ENCODE measurements around the gene SEC22C.

SEC22C gene

DNA sequence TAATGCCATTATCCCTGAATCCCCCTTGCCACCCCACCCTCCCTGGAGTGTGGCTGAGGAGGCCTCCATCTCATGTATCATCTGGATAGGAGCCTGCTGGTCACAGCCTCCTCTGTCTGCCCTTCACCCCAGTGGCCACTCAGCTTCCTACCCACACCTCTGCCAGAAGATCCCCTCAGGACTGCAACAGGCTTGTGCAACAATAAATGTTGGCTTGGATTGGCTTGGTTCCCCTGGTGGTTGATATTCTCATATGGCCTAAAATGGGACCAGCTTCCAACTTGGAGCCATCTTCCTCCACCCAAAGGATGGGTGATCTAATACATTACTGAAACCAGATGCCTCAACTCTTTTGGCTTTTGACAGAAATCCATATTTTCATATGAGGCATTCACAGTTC is 44.4 kb downstream of the SEC22C start:
- no peaks in the 10 kb centered on the region for H3K27me3 ChIP-seq (ENCODE audit: insufficient read depth, low read depth)

DNA sequence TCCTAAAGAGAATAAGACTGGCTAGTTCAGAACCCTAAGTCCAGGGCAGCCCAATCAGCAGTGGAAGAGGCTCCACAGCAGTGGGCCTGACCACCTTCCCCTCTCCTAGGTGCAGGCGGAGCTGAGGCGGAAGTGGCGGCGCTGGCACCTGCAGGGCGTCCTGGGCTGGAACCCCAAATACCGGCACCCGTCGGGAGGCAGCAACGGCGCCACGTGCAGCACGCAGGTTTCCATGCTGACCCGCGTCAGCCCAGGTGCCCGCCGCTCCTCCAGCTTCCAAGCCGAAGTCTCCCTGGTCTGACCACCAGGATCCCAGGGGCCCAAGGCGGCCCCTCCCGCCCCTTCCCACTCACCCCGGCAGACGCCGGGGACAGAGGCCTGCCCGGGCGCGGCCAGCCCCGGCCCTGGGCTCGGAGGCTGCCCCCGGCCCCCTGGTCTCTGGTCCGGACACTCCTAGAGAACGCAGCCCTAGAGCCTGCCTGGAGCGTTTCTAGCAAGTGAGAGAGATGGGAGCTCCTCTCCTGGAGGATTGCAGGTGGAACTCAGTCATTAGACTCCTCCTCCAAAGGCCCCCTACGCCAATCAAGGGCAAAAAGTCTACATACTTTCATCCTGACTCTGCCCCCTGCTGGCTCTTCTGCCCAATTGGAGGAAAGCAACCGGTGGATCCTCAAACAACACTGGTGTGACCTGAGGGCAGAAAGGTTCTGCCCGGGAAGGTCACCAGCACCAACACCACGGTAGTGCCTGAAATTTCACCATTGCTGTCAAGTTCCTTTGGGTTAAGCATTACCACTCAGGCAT is 45.6 kb downstream of the SEC22C start:
- Histone ChIP-seq H3K4me3 (IDR thresholded peaks at IDR 0.05; ENCODE audit: insufficient read depth, low read depth, low read length) (no peak overlapping the region), H2AFZ (ENCODE audit: low read depth) (no peak overlapping the region), H3K4me2 (no peak overlapping the region)

More for the DNA sequence above, 44.4 kb downstream of the SEC22C start:
- Histone ChIP-seq H3K36me3 (ENCODE audit: insufficient read depth) (no peaks in the 10 kb centered on the region), H3K4me2 (no peak overlapping the region), H3K4me3 (IDR thresholded peaks at IDR 0.05; ENCODE audit: insufficient read depth, low read depth, low read length) (no peak overlapping the region), H3K79me2 (ENCODE audit: insufficient read depth, low read depth) (no peaks in the 10 kb centered on the region), H3K27ac (no peak overlapping the region), H3K4me1 (ENCODE audit: low read depth, poor library complexity, severe bottlenecking) (no peaks in the 10 kb centered on the region), H3K9ac (no peak overlapping the region), H2AFZ (ENCODE audit: low read depth) (no peak overlapping the region), H4K20me1 (ENCODE audit: insufficient read depth) (no peaks in the 10 kb centered on the region)
- TF ChIP-seq, protein P1, sequence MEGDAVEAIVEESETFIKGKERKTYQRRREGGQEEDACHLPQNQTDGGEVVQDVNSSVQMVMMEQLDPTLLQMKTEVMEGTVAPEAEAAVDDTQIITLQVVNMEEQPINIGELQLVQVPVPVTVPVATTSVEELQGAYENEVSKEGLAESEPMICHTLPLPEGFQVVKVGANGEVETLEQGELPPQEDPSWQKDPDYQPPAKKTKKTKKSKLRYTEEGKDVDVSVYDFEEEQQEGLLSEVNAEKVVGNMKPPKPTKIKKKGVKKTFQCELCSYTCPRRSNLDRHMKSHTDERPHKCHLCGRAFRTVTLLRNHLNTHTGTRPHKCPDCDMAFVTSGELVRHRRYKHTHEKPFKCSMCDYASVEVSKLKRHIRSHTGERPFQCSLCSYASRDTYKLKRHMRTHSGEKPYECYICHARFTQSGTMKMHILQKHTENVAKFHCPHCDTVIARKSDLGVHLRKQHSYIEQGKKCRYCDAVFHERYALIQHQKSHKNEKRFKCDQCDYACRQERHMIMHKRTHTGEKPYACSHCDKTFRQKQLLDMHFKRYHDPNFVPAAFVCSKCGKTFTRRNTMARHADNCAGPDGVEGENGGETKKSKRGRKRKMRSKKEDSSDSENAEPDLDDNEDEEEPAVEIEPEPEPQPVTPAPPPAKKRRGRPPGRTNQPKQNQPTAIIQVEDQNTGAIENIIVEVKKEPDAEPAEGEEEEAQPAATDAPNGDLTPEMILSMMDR (conservative IDR thresholded peaks at IDR 0.05; ENCODE audit: low read depth, low read length): no peak

GRCh38 chr3:42533161-42533897 is 48.4 kb downstream of the SEC22C start:
- Histone ChIP-seq H3K79me2 (ENCODE audit: insufficient read depth, low read depth) (no peaks in the 10 kb centered on the region), H2AFZ (ENCODE audit: low read depth) (no peak overlapping the region), H3K4me2 (no peak overlapping the region), H3K27me3 (ENCODE audit: insufficient read depth, low read depth) (no peaks in the 10 kb centered on the region), H3K36me3 (ENCODE audit: insufficient read depth) (no peaks in the 10 kb centered on the region), H3K4me3 (IDR thresholded peaks at IDR 0.05; ENCODE audit: insufficient read depth, low read depth, low read length) (no peak overlapping the region), H4K20me1 (ENCODE audit: insufficient read depth) (no peaks in the 10 kb centered on the region), H3K9ac (no peak overlapping the region), H3K4me1 (ENCODE audit: low read depth, poor library complexity, severe bottlenecking) (no peaks in the 10 kb centered on the region), H3K27ac (no peak overlapping the region)
- TF ChIP-seq, protein P1 (conservative IDR thresholded peaks at IDR 0.05; ENCODE audit: low read depth, low read length): no peak

More for the DNA sequence above, 45.6 kb downstream of the SEC22C start:
- H3K79me2 ChIP-seq (ENCODE audit: insufficient read depth, low read depth): no peaks in the 10 kb centered on the region
- no peaks in the 10 kb centered on the region for H4K20me1 ChIP-seq (ENCODE audit: insufficient read depth)
- no peaks in the 10 kb centered on the region for H3K27me3 ChIP-seq (ENCODE audit: insufficient read depth, low read depth)
- H3K36me3 ChIP-seq (ENCODE audit: insufficient read depth): no peaks in the 10 kb centered on the region
- TF ChIP-seq, protein P1 (conservative IDR thresholded peaks at IDR 0.05; ENCODE audit: low read depth, low read length): peak; percentile 47
- H3K9ac ChIP-seq: no peak overlapping the region
- no peaks in the 10 kb centered on the region for H3K4me1 ChIP-seq (ENCODE audit: low read depth, poor library complexity, severe bottlenecking)
- no peak overlapping the region for H3K27ac ChIP-seq

DNA sequence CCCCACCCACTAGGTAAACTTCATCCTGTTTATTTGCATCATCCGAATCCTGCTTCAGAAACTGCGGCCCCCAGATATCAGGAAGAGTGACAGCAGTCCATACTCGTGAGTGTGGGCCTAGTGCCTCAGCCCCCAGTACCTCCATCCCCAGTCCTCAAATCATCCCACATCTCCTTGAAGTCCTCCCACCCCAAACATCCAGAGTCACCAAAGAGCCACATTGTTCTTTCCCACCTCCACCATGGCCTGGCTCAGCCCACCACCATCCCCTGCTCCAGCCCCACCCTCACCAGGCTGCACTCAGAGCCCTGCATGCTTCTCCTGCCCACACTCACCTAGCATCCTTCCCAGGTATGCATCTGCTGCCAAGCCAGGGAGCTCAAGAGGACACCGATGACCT is 49.5 kb downstream of the SEC22C start:
- Histone ChIP-seq H3K4me2 (no peak overlapping the region), H3K4me1 (ENCODE audit: low read depth, poor library complexity, severe bottlenecking) (no peaks in the 10 kb centered on the region)
- TF ChIP-seq, protein P1 (conservative IDR thresholded peaks at IDR 0.05; ENCODE audit: low read depth, low read length): no peak

More for the DNA sequence above, 49.5 kb downstream of the SEC22C start:
- H2AFZ ChIP-seq (ENCODE audit: low read depth): no peak overlapping the region
- H3K4me3 ChIP-seq (IDR thresholded peaks at IDR 0.05; ENCODE audit: insufficient read depth, low read depth, low read length): no peak overlapping the region
- no peaks in the 10 kb centered on the region for H4K20me1 ChIP-seq (ENCODE audit: insufficient read depth)
- no peak overlapping the region for H3K9ac ChIP-seq
- H3K79me2 ChIP-seq (ENCODE audit: insufficient read depth, low read depth): no peaks in the 10 kb centered on the region
- no peaks in the 10 kb centered on the region for H3K27me3 ChIP-seq (ENCODE audit: insufficient read depth, low read depth)
- no peaks in the 10 kb centered on the region for H3K36me3 ChIP-seq (ENCODE audit: insufficient read depth)
- no peak overlapping the region for H3K27ac ChIP-seq
